ENCODE results near the gene EID2. TPM values are rescaled to one million over a fixed set of nuclear protein-coding genes. Genes with fewer than 3 reads are reported as not detected.

EID2 gene
- total and polyA plus RNA-seq, 10 of the 15 experiments (the other 5 are each of a cell fraction or from before 2014, with no cell fraction given), result 1.6 to 11.4 (median 7.0) TPM

DNA sequence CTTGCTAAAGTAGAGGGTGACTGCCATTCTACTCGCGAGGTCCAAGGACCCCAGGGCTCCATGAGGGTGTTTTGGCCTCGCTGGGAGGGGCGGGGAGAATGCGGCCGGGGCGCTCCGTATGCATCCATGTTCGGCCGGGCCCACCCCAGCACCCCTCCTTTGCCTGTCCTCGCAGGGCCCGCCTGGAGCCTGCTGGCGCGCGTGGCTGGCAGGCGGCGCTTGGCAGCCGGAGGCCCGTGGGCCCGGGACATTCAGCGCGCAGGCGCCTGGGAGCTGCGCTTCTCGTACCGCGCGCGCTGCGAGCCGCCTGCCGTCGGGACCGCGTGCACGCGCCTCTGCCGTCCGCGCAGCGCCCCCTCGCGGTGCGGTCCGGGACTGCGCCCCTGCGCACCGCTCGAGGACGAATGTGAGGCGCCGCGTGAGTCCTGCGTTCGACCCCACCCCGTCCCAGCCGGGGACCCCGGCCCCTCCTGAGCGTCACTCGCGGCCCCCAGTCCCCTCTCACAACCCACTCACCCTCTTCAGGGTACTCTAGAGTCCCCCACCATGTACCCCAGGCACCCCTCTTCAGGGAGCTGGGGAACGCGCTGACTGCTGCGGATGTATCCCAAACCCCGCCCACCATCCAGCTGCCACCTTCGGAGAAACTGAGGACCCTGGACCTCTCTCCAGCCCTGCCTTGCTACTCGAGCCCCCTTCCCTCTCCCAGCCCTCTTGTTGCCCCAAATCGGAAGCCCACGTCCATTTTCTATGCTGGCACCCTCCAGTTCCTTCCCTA, 37.1 kb downstream of the EID2 start (continued):
- TF ChIP-seq, protein P1, sequence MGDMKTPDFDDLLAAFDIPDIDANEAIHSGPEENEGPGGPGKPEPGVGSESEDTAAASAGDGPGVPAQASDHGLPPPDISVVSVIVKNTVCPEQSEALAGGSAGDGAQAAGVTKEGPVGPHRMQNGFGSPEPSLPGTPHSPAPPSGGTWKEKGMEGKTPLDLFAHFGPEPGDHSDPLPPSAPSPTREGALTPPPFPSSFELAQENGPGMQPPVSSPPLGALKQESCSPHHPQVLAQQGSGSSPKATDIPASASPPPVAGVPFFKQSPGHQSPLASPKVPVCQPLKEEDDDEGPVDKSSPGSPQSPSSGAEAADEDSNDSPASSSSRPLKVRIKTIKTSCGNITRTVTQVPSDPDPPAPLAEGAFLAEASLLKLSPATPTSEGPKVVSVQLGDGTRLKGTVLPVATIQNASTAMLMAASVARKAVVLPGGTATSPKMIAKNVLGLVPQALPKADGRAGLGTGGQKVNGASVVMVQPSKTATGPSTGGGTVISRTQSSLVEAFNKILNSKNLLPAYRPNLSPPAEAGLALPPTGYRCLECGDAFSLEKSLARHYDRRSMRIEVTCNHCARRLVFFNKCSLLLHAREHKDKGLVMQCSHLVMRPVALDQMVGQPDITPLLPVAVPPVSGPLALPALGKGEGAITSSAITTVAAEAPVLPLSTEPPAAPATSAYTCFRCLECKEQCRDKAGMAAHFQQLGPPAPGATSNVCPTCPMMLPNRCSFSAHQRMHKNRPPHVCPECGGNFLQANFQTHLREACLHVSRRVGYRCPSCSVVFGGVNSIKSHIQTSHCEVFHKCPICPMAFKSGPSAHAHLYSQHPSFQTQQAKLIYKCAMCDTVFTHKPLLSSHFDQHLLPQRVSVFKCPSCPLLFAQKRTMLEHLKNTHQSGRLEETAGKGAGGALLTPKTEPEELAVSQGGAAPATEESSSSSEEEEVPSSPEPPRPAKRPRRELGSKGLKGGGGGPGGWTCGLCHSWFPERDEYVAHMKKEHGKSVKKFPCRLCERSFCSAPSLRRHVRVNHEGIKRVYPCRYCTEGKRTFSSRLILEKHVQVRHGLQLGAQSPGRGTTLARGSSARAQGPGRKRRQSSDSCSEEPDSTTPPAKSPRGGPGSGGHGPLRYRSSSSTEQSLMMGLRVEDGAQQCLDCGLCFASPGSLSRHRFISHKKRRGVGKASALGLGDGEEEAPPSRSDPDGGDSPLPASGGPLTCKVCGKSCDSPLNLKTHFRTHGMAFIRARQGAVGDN (IDR thresholded peaks at IDR 0.05), result peak; percentile 98
- TF ChIP-seq TCF3 (IDR thresholded peaks at IDR 0.05; ENCODE audit: borderline replicate concordance, insufficient read depth, low read depth, low read length) (no peak), MEF2A (IDR thresholded peaks at IDR 0.05; ENCODE audit: insufficient read depth, low read depth, low read length) (no peak), POLR2A (IDR thresholded peaks at IDR 0.05; ENCODE audit: low read depth, low read length) (no peak), CEBPB (IDR thresholded peaks at IDR 0.05; ENCODE audit: borderline replicate concordance in 1 of 2, low read depth in 2 of 2, low read length in 2 of 2) (no peak), YY1 (IDR thresholded peaks at IDR 0.05; ENCODE audit: low read depth, low read length) (peak; percentile 59), SUPT20H (IDR thresholded peaks at IDR 0.05; ENCODE audit: borderline replicate concordance, control insufficient read depth, low read depth, low read length) (no peak), ZNF622 (IDR thresholded peaks at IDR 0.05) (no peak), SIX5 (IDR thresholded peaks at IDR 0.05; ENCODE audit: low read depth, low read length, severe bottlenecking) (no peak), CBX5 (IDR thresholded peaks at IDR 0.05; ENCODE audit: low read depth) (no peak), FOXK2 (IDR thresholded peaks at IDR 0.05) (no peak)

Data from GM12878 (cell line).